GM21786 (cell line): Measurements from ENCODE around the gene NOVA2.

Source experiments
- ATAC-seq: cut with Tn5 transposase; IDR thresholded peaks from one replicate; pipeline ENCODE4 v1.9.1; 2021; ENCODE audit not compliant: unreplicated experiment

NOVA2 gene

GRCh38 chr19:45929247-45929646, 44.4 kb downstream of the NOVA2 start:
- no peak for ATAC-seq

- ATAC-seq = no peak
Observed at GRCh38 chr19:45927565-45928261, 46.0 kb downstream of the NOVA2 start.

GRCh38 chr19:45924891-45925447, 48.7 kb downstream of the NOVA2 start:
- no peak for ATAC-seq

GRCh38 chr19:45922281-45922680, 51.4 kb downstream of the NOVA2 start:
- ATAC-seq = no peak

- ATAC-seq = no peak
Observed at GRCh38 chr19:45920458-45920857, 53.2 kb downstream of the NOVA2 start.

- ATAC-seq = no peak
Observed at GRCh38 chr19:45919678-45920077, 54.0 kb downstream of the NOVA2 start.

- no peak for ATAC-seq
Observed at GRCh38 chr19:45918721-45919120, 54.9 kb downstream of the NOVA2 start.

- ATAC-seq = no peak
Observed at GRCh38 chr19:45917421-45918091, 56.1 kb downstream of the NOVA2 start.

GRCh38 chr19:45913874-45914830, 59.5 kb downstream of the NOVA2 start, which contains the start of gene NANOS2:
NANOS2 (minus strand) TSS chr19:45914778; CDS start chr19:45914693, 85 bp downstream.
- ATAC-seq = no peak

- no peak for ATAC-seq
Observed at GRCh38 chr19:45911291-45911690, 62.4 kb downstream of the NOVA2 start.

- ATAC-seq = no peak
Observed at GRCh38 chr19:45908956-45909355, 64.7 kb downstream of the NOVA2 start.

GRCh38 chr19:45906221-45906620, 67.4 kb downstream of the NOVA2 start:
- no peak for ATAC-seq

- ATAC-seq = no peak
Observed at GRCh38 chr19:45905011-45905410, 68.7 kb downstream of the NOVA2 start.

GRCh38 chr19:45902651-45903625, 70.7 kb downstream of the NOVA2 start:
- ATAC-seq = peak; percentile 87

- ATAC-seq = no peak
Observed at GRCh38 chr19:45901912-45902650, 71.6 kb downstream of the NOVA2 start, which contains the start of gene MYPOP. MYPOP (minus strand) TSS chr19:45902613; CDS start chr19:45901773, 840 bp downstream.

- no peak for ATAC-seq
Observed at GRCh38 chr19:45901432-45901911, 72.2 kb downstream of the NOVA2 start.

- no peak for ATAC-seq
Observed at GRCh38 chr19:45900738-45901431, 72.8 kb downstream of the NOVA2 start.

GRCh38 chr19:45899919-45900589, 73.6 kb downstream of the NOVA2 start:
- no peak for ATAC-seq
